HepG2 (cell line): ENCODE data around the gene SLC45A1. TPM values are rescaled to one million over a fixed set of nuclear protein-coding genes. Genes with fewer than 3 reads are reported as not detected.

Experiments
- ATAC-seq: fragments of 200-7000 bp; cut with Tn5 transposase; 3 replicates; pipeline ENCODE4 v1.9.1; 2020; ENCODE audit warnings: mild to moderate bottlenecking, moderate library complexity
- BruUV-seq: library from RNA; stranded (reverse); fragments of 400-500 nt; replicated peaks from 2 replicates; lab custom pipeline; 2021; lab: Mats Ljungman, UMichigan
- CTCF ChIA-PET: fragments of 300-600 bp; formaldehyde crosslinking; extraction: SDS; loops from one replicate; lab custom pipeline; 2021; ENCODE audit warnings: low total read pairs, inconsistent platforms, low intra/inter-chr PET ratio; lab: Yijun Ruan, JAX
- POLR2A ChIA-PET: fragments of 350-600 bp; sonication (Branson Sonifier 250); formaldehyde crosslinking; loops from one replicate; lab custom pipeline; 2020; ENCODE audit warnings: antibody characterized with exemption, inconsistent platforms; lab: Yijun Ruan, JAX
- DNase-seq: peaks from one replicate; pipeline ENCODE4 v3.0.0-alpha.2; 2015; ENCODE audit warnings: low spot score
- FAIRE-seq: peaks from 3 replicates; lab custom pipeline; 2011; peaks lifted over from hg19 to GRCh38; lab: Jason Lieb, UNC
- H2AFZ ChIP-seq: one replicate; pipeline ENCODE4 v1.6.1; 2011; ENCODE audit warnings: low read length, inconsistent platforms
- H3K27ac ChIP-seq: fragments of 300-600 bp; 3 replicates; pipeline ENCODE4 v1.8.0; 2011; ENCODE audit warnings: mixed run types, mild to moderate bottlenecking, mixed read lengths, low read length, inconsistent platforms; ENCODE audit not compliant: insufficient read depth; ENCODE audit errors: extremely low read length
- H3K27me3 ChIP-seq, 2 experiments: fragments of 200-600 bp in 1 of 2; 2 replicates in 1 of 2; 3 replicates in 1 of 2; pipeline versions ENCODE4 v1.6.0 to v1.8.0; 2011; ENCODE audit warnings: low read length in 2 of 2, mild to moderate bottlenecking in 2 of 2, moderate library complexity in 2 of 2, inconsistent platforms in 1 of 2; ENCODE audit not compliant: insufficient read depth in 2 of 2, control insufficient read depth in 1 of 2
- H3K36me3 ChIP-seq, 2 experiments: fragments of 200-600 bp in 1 of 2; replicated peaks in 1 of 2; 2 replicates in 1 of 2; 3 replicates in 1 of 2; pipeline versions ENCODE4 v1.5.1 to v1.8.0; 2011; ENCODE audit warnings: low read length in 2 of 2, inconsistent platforms in 1 of 2; ENCODE audit not compliant: insufficient read depth in 2 of 2, control insufficient read depth in 1 of 2
- H3K4me1 ChIP-seq: 2 replicates; pipeline ENCODE4 v1.5.1; 2012; ENCODE audit warnings: low read length, inconsistent platforms; ENCODE audit not compliant: insufficient read depth
- H3K4me2 ChIP-seq: 2 replicates; pipeline ENCODE4 v1.6.0; 2011; ENCODE audit warnings: low read depth, low read length, inconsistent platforms
- H3K4me3 ChIP-seq, 3 experiments: fragments of 200-600 bp in 1 of 3; sonication (generic), shearing (Covaris generic) in 1 of 3; replicated peaks in 1 of 3; 2 replicates each; pipeline ENCODE4 v1.5.1; 2011 to 2016; ENCODE audit warnings: low read length in 3 of 3, inconsistent platforms in 2 of 3, low read depth in 2 of 3, mild to moderate bottlenecking in 2 of 3, control low read depth in 1 of 3, mixed read lengths in 1 of 3; ENCODE audit not compliant: insufficient read depth in 1 of 3
- H3K79me2 ChIP-seq: one replicate; pipeline ENCODE4 v1.6.1; 2011; ENCODE audit warnings: low read length, inconsistent platforms; ENCODE audit not compliant: insufficient read depth
- H3K9ac ChIP-seq: 2 replicates; pipeline ENCODE4 v1.6.0; 2011; ENCODE audit warnings: mild to moderate bottlenecking, low read depth, low read length, inconsistent platforms; ENCODE audit not compliant: insufficient read depth
- H3K9me3 ChIP-seq: 2 replicates; pipeline ENCODE4 v1.5.1; 2012; ENCODE audit warnings: mild to moderate bottlenecking, low read length
- H4K20me1 ChIP-seq: 2 replicates; pipeline ENCODE4 v1.6.0; 2011; ENCODE audit warnings: inconsistent platforms, mild to moderate bottlenecking, low read length, moderate library complexity; ENCODE audit not compliant: insufficient read depth
- AGO2 ChIP-seq: fragments of 200-400 bp; formaldehyde crosslinking; optimal IDR thresholded peaks from 2 replicates; pipeline ENCODE3; 2017; ENCODE audit warnings: mild to moderate bottlenecking, low read depth, low read length, moderate library complexity
- GPN1 ChIP-seq: sonication (generic); formaldehyde crosslinking; IDR thresholded peaks from 2 replicates; pipeline ENCODE4 v1.5.1; 2020; ENCODE audit warnings: missing genetic modification reagents, borderline replicate concordance
- HCFC1 ChIP-seq: fragments of 150-350 bp; IDR thresholded peaks from 2 replicates; pipeline ENCODE4 v1.6.1; 2014; ENCODE audit warnings: low read depth, low read length
- HMGA1 ChIP-seq: sonication (generic); formaldehyde crosslinking; conservative IDR thresholded peaks from 2 replicates; pipeline ENCODE4 v1.4.0; 2020; ENCODE audit warnings: missing genetic modification reagents
- KDM3A ChIP-seq: IDR thresholded peaks from 2 replicates; pipeline ENCODE4 v1.6.1; 2018; ENCODE audit warnings: low read depth, missing compliant biosample characterization
- ZNF335 ChIP-seq: sonication (generic); formaldehyde crosslinking; IDR thresholded peaks from 2 replicates; pipeline ENCODE4 v1.4.0; 2020; ENCODE audit warnings: missing genetic modification reagents
- ZNF383 ChIP-seq: sonication (generic); formaldehyde crosslinking; IDR thresholded peaks from 2 replicates; pipeline ENCODE4 v1.4.0; 2020; ENCODE audit warnings: missing genetic modification reagents, mild to moderate bottlenecking, borderline replicate concordance
- ZNF496 ChIP-seq: sonication (generic); formaldehyde crosslinking; IDR thresholded peaks from 2 replicates; pipeline ENCODE4 v1.8.1; 2023; ENCODE audit warnings: mild to moderate bottlenecking, moderate library complexity, missing genetic modification reagents; ENCODE audit not compliant: insufficient replicate concordance
- ZNF776 ChIP-seq: sonication (generic); formaldehyde crosslinking; IDR thresholded peaks from 2 replicates; pipeline ENCODE4 v1.4.0; 2020; ENCODE audit warnings: mild to moderate bottlenecking, missing genetic modification reagents
- WGBS: methylation state at CpG from one replicate; pipeline ENCODE4 v1.1.6; 2017; ENCODE audit warnings: low lambda C conversion rate; 5-methylcytosine and 5-hydroxymethylcytosine counted together
- in situ Hi-C: cut with HindIII; loops from 2 replicates; pipeline ENCODE4 v1.10.0; 2017; ENCODE audit warnings: low pct_unique_long_range_greater_than_20kb; ENCODE audit not compliant: extremely low pct_ligation_motif_present
- intact Hi-C: fragments of 100-400 bp; cut with micrococcal nuclease; formaldehyde crosslinking; loops from one replicate; pipeline ENCODE4 v1.10.0; 2022; ENCODE audit not compliant: unreplicated experiment
- polyA plus RNA-seq, 8 experiments: library from polyadenylated mRNA; depleted of rRNA in 3 of 8; stranded (reverse) in 7 of 8; unstranded in 1 of 8; fragments of >200 nt; fragmentation: Illumina TruSeq in 4 of 8; extraction: Trizol in 4 of 8; gene quantifications; 2 replicates each; pipeline versions ENCODE4 v1.2.1 to v1.2.3, GENCODE V29; 2011 to 2016; ENCODE audit warnings: low read depth in 4 of 8, missing spikeins in 1 of 8, mixed read lengths in 1 of 8; ENCODE audit not compliant: insufficient read depth in 1 of 8
- total RNA-seq, 5 experiments: library from RNA; depleted of rRNA; stranded (reverse); fragments of >200 nt; fragmentation: Illumina TruSeq; extraction: Trizol; gene quantifications; 2 replicates each; pipeline ENCODE4 v1.2.3, GENCODE V29; 2016; ENCODE audit warnings: low read depth in 1 of 5
- TF ChIP-seq, protein P1 (sequence below): sonication (generic); formaldehyde crosslinking; IDR thresholded peaks from 2 replicates; pipeline ENCODE4 v1.4.0; 2020; ENCODE audit warnings: mild to moderate bottlenecking, missing genetic modification reagents, borderline replicate concordance
- TF ChIP-seq, protein P2 (sequence below): sonication (generic); formaldehyde crosslinking; IDR thresholded peaks from 2 replicates; pipeline ENCODE4 v1.4.0; 2020; ENCODE audit warnings: missing genetic modification reagents

Gene SLC45A1
- total and polyA plus RNA-seq, 2 of the 13 experiments (the other 11 are each of a cell fraction or from before 2014, with no cell fraction given) = not detected

DNA sequence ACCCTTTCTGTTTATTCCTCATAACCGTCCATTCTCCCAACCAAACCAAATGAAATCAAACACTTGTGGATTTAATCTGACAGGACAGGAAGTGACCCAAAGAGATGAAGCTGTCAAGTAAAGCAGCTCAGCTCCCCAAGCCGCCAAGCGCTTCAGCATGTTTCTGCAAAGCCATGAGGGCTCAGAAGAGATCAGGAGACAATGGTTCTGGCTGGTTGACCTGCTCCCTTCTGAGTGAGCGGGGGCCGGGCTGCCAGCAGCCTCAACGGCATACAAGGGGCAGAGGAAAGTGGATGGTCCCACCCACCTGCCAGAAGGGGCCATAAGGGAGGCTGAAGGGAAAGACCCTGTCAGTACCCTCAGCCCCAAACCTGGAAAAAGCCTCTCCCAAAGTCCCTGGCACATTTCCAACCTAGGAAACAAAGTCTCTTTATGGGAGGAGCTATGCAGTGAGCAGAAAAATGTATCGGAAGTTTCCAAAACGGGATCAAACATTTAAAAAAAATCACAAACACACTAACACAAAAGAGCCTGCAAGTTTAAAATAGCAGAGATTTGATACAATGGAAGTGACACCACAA is 45.4 kb downstream of the SLC45A1 start (continued):
- TF ChIP-seq, protein P1, sequence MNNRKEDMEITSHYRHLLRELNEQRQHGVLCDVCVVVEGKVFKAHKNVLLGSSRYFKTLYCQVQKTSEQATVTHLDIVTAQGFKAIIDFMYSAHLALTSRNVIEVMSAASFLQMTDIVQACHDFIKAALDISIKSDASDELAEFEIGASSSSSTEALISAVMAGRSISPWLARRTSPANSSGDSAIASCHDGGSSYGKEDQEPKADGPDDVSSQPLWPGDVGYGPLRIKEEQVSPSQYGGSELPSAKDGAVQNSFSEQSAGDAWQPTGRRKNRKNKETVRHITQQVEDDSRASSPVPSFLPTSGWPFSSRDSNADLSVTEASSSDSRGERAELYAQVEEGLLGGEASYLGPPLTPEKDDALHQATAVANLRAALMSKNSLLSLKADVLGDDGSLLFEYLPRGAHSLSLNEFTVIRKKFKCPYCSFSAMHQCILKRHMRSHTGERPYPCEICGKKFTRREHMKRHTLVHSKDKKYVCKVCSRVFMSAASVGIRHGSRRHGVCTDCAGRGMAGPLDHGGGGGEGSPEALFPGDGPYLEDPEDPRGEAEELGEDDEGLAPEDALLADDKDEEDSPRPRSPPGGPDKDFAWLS (CRISPR knock-in tag) = no peak
- TF ChIP-seq ZNF496 (CRISPR knock-in tag) (no peak), ZNF335 (CRISPR knock-in tag) (no peak), HCFC1 (no peak), KDM3A (no peak)
- TF ChIP-seq, all 625 proteins: peak for 0

GRCh38 chr1:8363767-8364301 is 45.9 kb downstream of the SLC45A1 start:
- BruUV-seq = no TSS peak
- intact Hi-C loops = no loop called here
- FAIRE-seq (no peak), ATAC-seq (no peak), DNase-seq (no peak)
- H3K4me3 ChIP-seq = no peak overlapping the region
- no peak overlapping the region for H3K9ac ChIP-seq
- H3K27ac ChIP-seq = no peak overlapping the region
- no peak overlapping the region for H2AFZ ChIP-seq
- H3K9me3 ChIP-seq = no peaks in the 10 kb centered on the region
- H3K79me2 ChIP-seq = peaks cover 15% of the 10 kb centered on the region
- in situ Hi-C loops = no loop called here
- ChIA-PET CTCF (no interaction called here), POLR2A (no interaction called here)
- peaks cover 30% of the 10 kb centered on the region for H4K20me1 ChIP-seq
- 92% methylated on average over 16 of the region's 18 CpGs for WGBS
- no peak overlapping the region for H3K4me2 ChIP-seq
- TF ChIP-seq AGO2 = peak; percentile 34
- TF ChIP-seq ZNF383 (CRISPR knock-in tag) = no peak
- TF ChIP-seq ZNF776 (CRISPR knock-in tag) = no peak
- no peak for TF ChIP-seq GPN1 (CRISPR knock-in tag)
- TF ChIP-seq HMGA1 (CRISPR knock-in tag) = no peak
- TF ChIP-seq, protein P2, sequence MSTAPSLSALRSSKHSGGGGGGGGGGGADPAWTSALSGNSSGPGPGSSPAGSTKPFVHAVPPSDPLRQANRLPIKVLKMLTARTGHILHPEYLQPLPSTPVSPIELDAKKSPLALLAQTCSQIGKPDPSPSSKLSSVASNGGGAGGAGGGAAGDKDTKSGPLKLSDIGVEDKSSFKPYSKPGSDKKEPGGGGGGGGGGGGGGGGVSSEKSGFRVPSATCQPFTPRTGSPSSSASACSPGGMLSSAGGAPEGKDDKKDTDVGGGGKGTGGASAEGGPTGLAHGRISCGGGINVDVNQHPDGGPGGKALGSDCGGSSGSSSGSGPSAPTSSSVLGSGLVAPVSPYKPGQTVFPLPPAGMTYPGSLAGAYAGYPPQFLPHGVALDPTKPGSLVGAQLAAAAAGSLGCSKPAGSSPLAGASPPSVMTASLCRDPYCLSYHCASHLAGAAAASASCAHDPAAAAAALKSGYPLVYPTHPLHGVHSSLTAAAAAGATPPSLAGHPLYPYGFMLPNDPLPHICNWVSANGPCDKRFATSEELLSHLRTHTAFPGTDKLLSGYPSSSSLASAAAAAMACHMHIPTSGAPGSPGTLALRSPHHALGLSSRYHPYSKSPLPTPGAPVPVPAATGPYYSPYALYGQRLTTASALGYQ (CRISPR knock-in tag) = no peak
- H3K27me3 ChIP-seq = no peaks in the 10 kb centered on the region
- peaks cover 34% of the 10 kb centered on the region for H3K4me1 ChIP-seq
- H3K36me3 ChIP-seq = peaks cover 47 to 70% of the 10 kb centered on the region in 2 experiments; a peak in 4 of 5 replicates
